IMR-90 (cell line): ENCODE results near the gene SORL1. TPM values are rescaled to one million over a fixed set of nuclear protein-coding genes. Genes with fewer than 3 reads are reported as not detected.

Source experiments
- ATAC-seq: fragments of 200-7000 bp; cut with Tn5 transposase; 2 replicates; pipeline ENCODE4 v1.9.1; 2020; ENCODE audit warnings: low read depth, mild to moderate bottlenecking, moderate library complexity
- BruUV-seq: library from RNA; stranded (reverse); fragments of 400-500 nt; replicated peaks from 2 replicates; lab custom pipeline; 2021; lab: Mats Ljungman, UMichigan
- CTCF ChIA-PET: fragments of 300-600 bp; formaldehyde crosslinking; extraction: SDS; loops from one replicate; lab custom pipeline; 2021; ENCODE audit warnings: antibody characterized with exemption; lab: Yijun Ruan, JAX
- POLR2A ChIA-PET: fragments of 300-600 bp; sonication (Branson Sonifier 250); formaldehyde crosslinking; loops from one replicate; lab custom pipeline; 2022; ENCODE audit warnings: antibody characterized with exemption; ENCODE audit not compliant: unreplicated experiment; lab: Charles Lee
- DNase-seq: peaks from one replicate; pipeline ENCODE4 v3.0.0; 2013
- H2AFZ ChIP-seq: replicated peaks from 2 replicates; pipeline ENCODE3; 2013; ENCODE audit warnings: low read length, mild to moderate bottlenecking; ENCODE audit not compliant: poor library complexity
- H2AK5ac ChIP-seq: 2 replicates; pipeline ENCODE4 v1.6.1; 2013; ENCODE audit warnings: low read depth, low read length, inconsistent platforms
- H2AK9ac ChIP-seq: replicated peaks from 2 replicates; pipeline ENCODE3; 2013; ENCODE audit warnings: mild to moderate bottlenecking, low read depth, low read length, moderate library complexity; ENCODE audit not compliant: poor library complexity
- H2BK120ac ChIP-seq: 2 replicates; pipeline ENCODE4 v1.6.1; 2013; ENCODE audit warnings: low read depth, low read length, inconsistent platforms
- H2BK15ac ChIP-seq: 3 replicates; pipeline ENCODE4 v1.6.1; 2013; ENCODE audit warnings: low read depth, low read length, inconsistent platforms
- H2BK20ac ChIP-seq: 2 replicates; pipeline ENCODE4 v1.6.1; 2013; ENCODE audit warnings: low read depth, mild to moderate bottlenecking, inconsistent platforms, low read length, moderate library complexity
- H2BK5ac ChIP-seq: 2 replicates; pipeline ENCODE4 v1.6.1; 2013; ENCODE audit warnings: mild to moderate bottlenecking, low read depth, low read length, inconsistent platforms; ENCODE audit not compliant: poor library complexity, severe bottlenecking
- H3K14ac ChIP-seq: replicated peaks from 2 replicates; pipeline ENCODE4 v1.6.1; 2013; ENCODE audit warnings: low read depth, low read length, inconsistent platforms
- H3K18ac ChIP-seq: 2 replicates; pipeline ENCODE4 v1.6.1; 2013; ENCODE audit warnings: low read depth, low read length, control low read depth
- H3K23ac ChIP-seq: 2 replicates; pipeline ENCODE4 v1.6.1; 2013; ENCODE audit warnings: low read depth, low read length, inconsistent platforms
- H3K27ac ChIP-seq: 2 replicates; pipeline ENCODE4 v1.5.1; 2013; ENCODE audit warnings: mild to moderate bottlenecking, control low read depth, low read length; ENCODE audit not compliant: insufficient read depth
- H3K27me3 ChIP-seq: 2 replicates; pipeline ENCODE4 v1.6.1; 2013; ENCODE audit warnings: low read length; ENCODE audit not compliant: control insufficient read depth, insufficient read depth
- H3K36me3 ChIP-seq: 2 replicates; pipeline ENCODE4 v1.6.1; 2013; ENCODE audit warnings: low read length, mixed read lengths; ENCODE audit not compliant: control insufficient read depth, insufficient read depth
- H3K4ac ChIP-seq: 2 replicates; pipeline ENCODE4 v1.6.1; 2013; ENCODE audit warnings: low read depth, low read length, inconsistent platforms
- H3K4me1 ChIP-seq: 2 replicates; pipeline ENCODE4 v1.6.1; 2013; ENCODE audit warnings: low read length, mixed read lengths; ENCODE audit not compliant: control insufficient read depth, insufficient read depth
- H3K4me2 ChIP-seq: 2 replicates; pipeline ENCODE4 v1.6.1; 2013; ENCODE audit warnings: low read depth, mild to moderate bottlenecking, control low read depth, low read length, moderate library complexity
- H3K4me3 ChIP-seq: 2 replicates; pipeline ENCODE4 v1.5.1; 2013; ENCODE audit warnings: low read depth, mild to moderate bottlenecking, control low read depth, low read length, moderate library complexity; ENCODE audit not compliant: insufficient read depth
- H3K56ac ChIP-seq: 2 replicates; pipeline ENCODE4 v1.6.1; 2013; ENCODE audit warnings: low read length, inconsistent platforms; ENCODE audit not compliant: insufficient read depth; ENCODE audit errors: extremely low read depth
- H3K79me1 ChIP-seq, 2 experiments: 2 replicates each; pipeline ENCODE4 v1.6.1; 2013; ENCODE audit warnings: low read length in 2 of 2, inconsistent platforms in 1 of 2, low read depth in 1 of 2
- H3K9ac ChIP-seq: 2 replicates; pipeline ENCODE4 v1.6.1; 2013; ENCODE audit warnings: low read depth, low read length, control low read depth
- H3K9me1 ChIP-seq: 2 replicates; pipeline ENCODE4 v1.6.1; 2013; ENCODE audit warnings: low read length, inconsistent platforms; ENCODE audit not compliant: insufficient read depth
- H3K9me3 ChIP-seq: 2 replicates; pipeline ENCODE4 v1.6.1; 2013; ENCODE audit warnings: low read length; ENCODE audit not compliant: control insufficient read depth, insufficient read depth
- H4K20me1 ChIP-seq: 2 replicates; pipeline ENCODE4 v1.6.1; 2013; ENCODE audit warnings: low read length, inconsistent platforms; ENCODE audit not compliant: insufficient read depth
- H4K5ac ChIP-seq: 2 replicates; pipeline ENCODE4 v1.6.1; 2013; ENCODE audit warnings: mild to moderate bottlenecking, low read depth, low read length, control low read depth
- H4K8ac ChIP-seq, 2 experiments: 2 replicates each; pipeline ENCODE4 v1.6.1; 2013; ENCODE audit warnings: low read depth in 2 of 2, low read length in 2 of 2, control low read depth in 1 of 2, inconsistent platforms in 1 of 2
- H4K91ac ChIP-seq: 2 replicates; pipeline ENCODE4 v1.6.1; 2013; ENCODE audit warnings: low read depth, low read length, inconsistent platforms; ENCODE audit not compliant: insufficient read depth
- BHLHE40 ChIP-seq: fragments of 150-350 bp; IDR thresholded peaks from 2 replicates; pipeline ENCODE4 v1.6.1; 2016; ENCODE audit warnings: mild to moderate bottlenecking, low read depth, low read length
- CEBPB ChIP-seq: IDR thresholded peaks from 2 replicates; pipeline ENCODE4 v1.6.1; 2012; ENCODE audit warnings: low read depth, low read length, improper control_type of control experiment
- CTCF ChIP-seq: conservative IDR thresholded peaks from 2 replicates; pipeline ENCODE4 v1.5.1; 2012; ENCODE audit warnings: mild to moderate bottlenecking, low read depth, low read length, improper control_type of control experiment
- ELK1 ChIP-seq: fragments of 150-350 bp; IDR thresholded peaks from 2 replicates; pipeline ENCODE4 v1.6.1; 2016; ENCODE audit warnings: low read depth, mild to moderate bottlenecking, low read length, moderate library complexity, borderline replicate concordance
- FOS ChIP-seq: fragments of 150-350 bp; IDR thresholded peaks from 2 replicates; pipeline ENCODE4 v1.6.1; 2016; ENCODE audit warnings: low read depth, low read length
- MAFK ChIP-seq: IDR thresholded peaks from 2 replicates; pipeline ENCODE4 v1.6.1; 2012; ENCODE audit warnings: low read depth, low read length, improper control_type of control experiment
- MAZ ChIP-seq: IDR thresholded peaks from 2 replicates; pipeline ENCODE4 v1.6.1; 2012; ENCODE audit warnings: low read depth, mild to moderate bottlenecking, low read length, improper control_type of control experiment, moderate library complexity, borderline replicate concordance
- MXI1 ChIP-seq: IDR thresholded peaks from 2 replicates; pipeline ENCODE4 v1.6.1; 2012; ENCODE audit warnings: low read depth, mild to moderate bottlenecking, low read length, moderate library complexity, borderline replicate concordance
- NFE2L2 ChIP-seq: fragments of 150-350 bp; IDR thresholded peaks from 2 replicates; pipeline ENCODE4 v1.6.1; 2016; ENCODE audit warnings: low read depth, mild to moderate bottlenecking, low read length
- POLR2A ChIP-seq: IDR thresholded peaks from 2 replicates; pipeline ENCODE4 v1.6.1; 2012; ENCODE audit warnings: mild to moderate bottlenecking, low read depth, low read length
- RAD21 ChIP-seq: IDR thresholded peaks from 2 replicates; pipeline ENCODE4 v1.6.1; 2012; ENCODE audit warnings: low read length, improper control_type of control experiment
- RCOR1 ChIP-seq: IDR thresholded peaks from 2 replicates; pipeline ENCODE4 v1.6.1; 2012; ENCODE audit warnings: mild to moderate bottlenecking, low read length, improper control_type of control experiment; ENCODE audit not compliant: insufficient replicate concordance
- RFX5 ChIP-seq: IDR thresholded peaks from 2 replicates; pipeline ENCODE4 v1.8.0; 2012; ENCODE audit warnings: low read depth, mild to moderate bottlenecking, low read length, moderate library complexity
- SMC3 ChIP-seq: fragments of 150-350 bp; IDR thresholded peaks from 2 replicates; pipeline ENCODE4 v1.6.1; 2016; ENCODE audit warnings: low read depth, mild to moderate bottlenecking, antibody characterized with exemption, low read length, moderate library complexity
- USF2 ChIP-seq: fragments of 150-350 bp; IDR thresholded peaks from 2 replicates; pipeline ENCODE4 v1.6.1; 2017; ENCODE audit warnings: mild to moderate bottlenecking, antibody characterized with exemption, low read length, low read depth
- dilution Hi-C: fragments of 300-500 bp; cut with HindIII; formaldehyde crosslinking; loops from one replicate; pipeline ENCODE4 v1.14.3; 2018; ENCODE audit warnings: low sequenced_read_pairs; ENCODE audit not compliant: unreplicated experiment
- in situ Hi-C: fragments of 300-500 bp; cut with MboI; formaldehyde crosslinking; loops from 3 replicates; pipeline ENCODE4 v1.14.3; 2019; ENCODE audit warnings: low sequenced_read_pairs, inconsistent platforms, mixed read lengths
- intact Hi-C: fragments of 100-400 bp; cut with micrococcal nuclease; formaldehyde crosslinking; loops from 2 replicates; pipeline ENCODE4 v1.10.0; 2022
- polyA plus RNA-seq, 3 experiments: library from polyadenylated mRNA; depleted of rRNA; stranded (reverse); fragments of >200 nt; gene quantifications; 2 replicates each; pipeline ENCODE4 v1.2.3, GENCODE V29; 2012; ENCODE audit warnings: low replicate concordance in 1 of 3
- total RNA-seq: library from RNA; depleted of rRNA; stranded (reverse); fragments of >200 nt; gene quantifications from 2 replicates; pipeline ENCODE4 v1.2.3, GENCODE V29; 2012

Gene SORL1
- total and polyA plus RNA-seq, 2 of the 4 experiments (the other 2 are of a cell fraction): 1.0 to 2.0 TPM

GRCh38 chr11:121525376-121525775, 73.3 kb downstream of the SORL1 start:
- no peaks in the 10 kb centered on the region for H3K79me1 ChIP-seq
- DNase-seq (no peak), ATAC-seq (no peak)
- H2AK9ac ChIP-seq: no peak overlapping the region
- ChIA-PET POLR2A (no interaction called here), CTCF (interaction anchor here (0.6 kb wide), 1 partner anchor 17 kb away, joined by 3 read pairs; no protein-coding TSS in a partner anchor)
- no peak overlapping the region for H2AK5ac ChIP-seq
- intact Hi-C loops (no loop called here), in situ Hi-C loops (no loop called here), dilution Hi-C loops (no loop called here)
- H3K27ac ChIP-seq: no peak overlapping the region
- no peak overlapping the region for H3K56ac ChIP-seq
- no peak overlapping the region for H3K14ac ChIP-seq
- H3K27me3 ChIP-seq: no peaks in the 10 kb centered on the region
- H3K4me2 ChIP-seq: no peak overlapping the region
- H3K4ac ChIP-seq: no peak overlapping the region
- peaks cover 3% of the 10 kb centered on the region; the same call in 1 of the 2 replicates for H3K9me3 ChIP-seq
- no peaks in the 10 kb centered on the region for H3K36me3 ChIP-seq
- H2BK5ac ChIP-seq: no peak overlapping the region
- no peak overlapping the region for H3K18ac ChIP-seq
- H4K5ac ChIP-seq: no peak overlapping the region
- H3K23ac ChIP-seq: no peak overlapping the region
- no peak overlapping the region for H2BK15ac ChIP-seq
- no peak overlapping the region for H4K8ac ChIP-seq
- BruUV-seq: no TSS peak
- no peak overlapping the region for H2BK20ac ChIP-seq
- peaks cover 2% of the 10 kb centered on the region; the same call in 1 of the 2 replicates for H3K4me1 ChIP-seq
- H2BK120ac ChIP-seq: no peak overlapping the region
- H2AFZ ChIP-seq: no peak overlapping the region
- H3K9me1 ChIP-seq: 0 out of 2 replicates have a peak, but pooled peaks cover 4% of the 10 kb centered on the region
- TF ChIP-seq NFE2L2 (no peak), SMC3 (no peak), USF2 (no peak), MAFK (no peak), CEBPB (no peak), RCOR1 (no peak), FOS (no peak), MXI1 (no peak), MAZ (no peak), CTCF (no peak), RFX5 (no peak), RAD21 (no peak), ELK1 (no peak), POLR2A (no peak), BHLHE40 (no peak)
- no peaks in the 10 kb centered on the region for H4K20me1 ChIP-seq
- no peak overlapping the region for H3K9ac ChIP-seq
- H3K4me3 ChIP-seq: no peak overlapping the region
- H4K91ac ChIP-seq: no peak overlapping the region
